HG02884 (cell line): ENCODE data around the gene OR2A25.
A peak's percentile ranks its signal among the peaks of the same experiment; 100 is the strongest.
"Not testable (repeated sequence)": the region's sequence is repeated elsewhere in the genome, so short reads cannot be mapped to it uniquely, and the experiment has no call there.

Source experiments
- ATAC-seq: cut with Tn5 transposase; IDR thresholded peaks from one replicate; pipeline ENCODE4 v1.9.1; 2021; ENCODE audit warnings: mild to moderate bottlenecking, moderate library complexity; ENCODE audit not compliant: unreplicated experiment

The OR2A25 gene

DNA sequence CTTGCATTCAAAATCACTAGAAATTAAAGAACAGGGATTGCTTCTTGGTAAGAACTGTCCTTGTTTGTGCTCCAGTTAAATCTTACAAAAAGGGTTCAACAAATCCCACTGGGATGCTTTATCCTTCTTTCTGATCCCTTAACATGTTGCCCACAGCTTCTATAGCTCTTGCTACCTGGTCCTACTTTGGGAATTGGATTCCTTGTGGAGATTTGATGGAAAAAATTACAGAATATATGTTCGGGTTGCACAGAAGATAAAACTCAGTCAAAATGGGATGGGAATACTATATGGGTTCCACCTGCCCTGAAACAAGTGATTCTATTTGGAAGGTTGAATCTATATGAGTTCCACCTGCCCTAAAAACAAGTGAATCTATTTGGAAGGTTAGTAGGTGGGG, at the start of gene OR2A25:
TSS of gene OR2A25 (plus strand) at position 301 of the 400 bp plus-strand sequence. CDS start 4,409 bp downstream, outside the sequence.
- ATAC-seq = no peak

DNA sequence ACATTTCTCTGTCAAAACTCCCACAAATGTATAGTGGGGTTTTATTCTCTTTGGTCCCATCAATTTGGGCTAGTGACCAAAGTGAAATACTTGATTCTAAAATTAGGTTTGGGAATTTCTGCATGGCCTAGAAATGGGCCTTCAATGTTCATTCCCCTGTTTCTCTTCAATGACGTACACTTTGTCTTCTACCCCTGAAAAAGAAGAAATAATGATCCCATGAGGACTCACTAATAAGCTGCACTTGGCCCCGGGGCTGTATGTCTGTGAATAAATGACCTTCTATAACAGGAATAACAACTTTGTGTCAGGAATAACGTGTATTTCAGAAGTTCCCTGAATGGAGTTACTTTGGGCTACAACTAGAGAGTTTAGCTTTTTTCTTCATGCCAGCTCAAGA, 49.3 kb upstream of the OR2A25 start:
- ATAC-seq = no peak

GRCh38 chr7:144022169-144022568, 47.4 kb upstream of the OR2A25 start:
- ATAC-seq = no peak

DNA sequence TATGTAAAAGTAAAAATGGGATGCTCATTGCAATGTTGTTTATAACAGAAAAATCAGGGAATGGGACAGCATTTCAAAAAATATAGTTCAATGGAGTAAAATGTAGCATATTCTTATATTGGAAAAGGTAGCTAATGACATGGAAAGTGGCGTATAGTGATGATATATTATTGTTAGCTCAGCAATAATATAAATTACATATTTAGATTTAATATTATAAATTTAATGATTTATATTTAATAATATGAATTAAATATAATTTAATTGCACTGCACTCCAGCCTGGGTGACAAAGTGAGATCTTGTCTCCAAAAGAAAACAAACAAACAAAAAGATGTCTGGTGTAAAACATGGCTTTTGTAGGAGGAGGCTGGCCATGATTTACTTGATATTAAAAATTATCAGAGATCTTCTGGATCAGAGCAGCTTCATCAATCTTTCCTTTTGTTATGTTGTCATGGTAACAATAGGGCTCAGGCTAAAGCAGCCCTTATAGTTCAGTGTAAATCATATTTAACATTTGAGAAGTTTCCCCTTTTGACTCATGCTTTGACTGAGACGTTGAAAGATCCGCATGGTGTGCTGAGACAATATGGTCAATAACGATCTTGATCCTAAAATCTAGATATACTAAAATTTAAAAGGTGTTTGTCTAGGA, 46.3 kb upstream of the OR2A25 start:
- no peak for ATAC-seq

DNA sequence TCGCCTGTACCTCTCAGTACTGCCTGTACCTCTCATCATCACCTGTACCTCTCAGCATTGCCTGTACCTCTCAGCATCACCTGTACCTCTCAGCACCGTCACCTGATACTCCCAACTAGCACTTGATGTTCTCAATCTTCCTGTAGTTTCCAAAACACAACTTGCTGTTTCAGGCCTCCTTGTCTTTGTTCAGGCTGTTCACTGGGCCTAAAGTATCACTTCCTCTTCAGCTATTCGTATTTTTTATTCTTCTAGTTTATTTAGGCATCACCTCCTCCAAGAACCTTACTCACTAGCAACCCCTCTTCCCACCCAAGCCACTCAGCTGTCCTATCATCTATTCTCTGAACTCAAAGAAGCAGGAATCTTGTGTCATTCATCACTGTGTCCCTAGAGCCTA, 45.4 kb upstream of the OR2A25 start:
- ATAC-seq = no peak

- no peak for ATAC-seq
Observed at GRCh38 chr7:144026203-144026883, 43.3 kb upstream of the OR2A25 start.

DNA sequence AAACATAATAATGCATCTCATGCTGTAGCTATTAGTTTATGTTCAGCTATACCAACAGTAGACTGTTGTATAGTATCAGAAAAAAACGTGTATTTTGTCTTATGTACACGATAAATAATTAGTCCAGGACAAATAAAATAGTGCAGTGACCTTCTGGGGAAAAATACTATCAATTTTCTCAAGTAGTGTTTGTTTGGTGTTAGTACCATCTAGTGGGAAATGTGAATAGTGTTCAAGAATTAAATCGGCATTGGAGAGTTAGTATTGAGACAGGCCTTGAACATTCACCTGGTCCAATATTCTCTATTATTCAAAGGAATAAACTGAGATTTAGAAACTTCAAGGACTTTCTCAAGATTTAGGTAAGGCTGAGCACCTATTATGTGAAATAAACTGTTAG, 42.5 kb upstream of the OR2A25 start:
- ATAC-seq = no peak

GRCh38 chr7:144027974-144028373, 41.6 kb upstream of the OR2A25 start:
- peak; percentile 59 for ATAC-seq

GRCh38 chr7:144028547-144028946, 41.1 kb upstream of the OR2A25 start:
- no peak for ATAC-seq

DNA sequence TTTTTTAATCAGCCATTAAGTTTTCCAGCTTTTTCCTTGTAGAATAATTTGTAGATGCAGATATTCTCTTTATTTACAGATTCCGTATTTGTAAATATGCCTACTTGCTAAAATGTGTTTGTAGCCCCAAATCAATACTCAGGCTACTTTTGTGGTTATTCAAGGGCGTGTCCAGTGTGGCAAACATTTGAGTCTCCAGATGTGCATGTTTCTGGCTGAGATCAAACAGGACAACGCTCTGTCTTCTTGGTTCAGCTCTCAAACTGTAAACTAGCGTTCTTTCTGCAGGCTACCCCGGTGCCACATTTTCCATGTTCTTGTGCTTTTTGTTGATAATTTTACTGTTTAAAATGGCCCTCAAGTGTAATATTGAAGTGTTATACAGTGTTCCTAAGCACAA, 37.1 kb upstream of the OR2A25 start:
- ATAC-seq = no peak

DNA sequence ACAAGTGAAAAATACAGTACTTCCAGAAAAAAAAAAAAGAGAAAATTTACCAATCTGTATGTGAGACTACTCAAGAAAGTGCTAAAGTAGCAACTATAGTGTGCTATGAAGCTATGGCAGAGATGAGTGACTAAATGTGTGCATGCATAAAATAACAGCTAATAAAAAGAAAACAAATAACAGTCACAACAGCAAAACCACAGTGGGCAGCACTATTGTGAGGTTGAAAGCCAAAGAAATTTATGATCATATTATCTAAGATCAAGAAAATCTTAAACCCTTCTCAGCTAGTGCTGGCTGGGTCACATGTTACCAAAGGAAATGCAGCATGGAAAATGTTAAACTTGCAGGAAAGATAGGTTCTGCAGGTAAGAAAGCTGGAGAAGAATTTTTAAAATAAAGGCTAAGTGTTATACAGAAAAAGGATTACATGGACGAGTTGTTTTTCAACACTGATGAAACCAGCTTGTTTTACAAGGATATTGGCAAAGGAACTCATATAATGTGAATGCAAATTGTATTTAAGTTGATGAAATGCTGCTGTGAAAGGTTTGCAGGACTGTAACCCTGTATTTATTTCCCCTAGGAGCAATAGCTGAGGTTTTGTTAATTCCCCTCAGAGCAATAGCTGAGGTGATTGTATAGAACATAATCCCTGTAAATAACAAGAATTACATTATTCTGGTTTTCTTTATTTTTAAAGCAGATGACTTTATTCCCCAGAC, 36.5 kb upstream of the OR2A25 start:
- ATAC-seq = no peak

- ATAC-seq = no peak
Observed at GRCh38 chr7:144035385-144035784, 34.2 kb upstream of the OR2A25 start.

DNA sequence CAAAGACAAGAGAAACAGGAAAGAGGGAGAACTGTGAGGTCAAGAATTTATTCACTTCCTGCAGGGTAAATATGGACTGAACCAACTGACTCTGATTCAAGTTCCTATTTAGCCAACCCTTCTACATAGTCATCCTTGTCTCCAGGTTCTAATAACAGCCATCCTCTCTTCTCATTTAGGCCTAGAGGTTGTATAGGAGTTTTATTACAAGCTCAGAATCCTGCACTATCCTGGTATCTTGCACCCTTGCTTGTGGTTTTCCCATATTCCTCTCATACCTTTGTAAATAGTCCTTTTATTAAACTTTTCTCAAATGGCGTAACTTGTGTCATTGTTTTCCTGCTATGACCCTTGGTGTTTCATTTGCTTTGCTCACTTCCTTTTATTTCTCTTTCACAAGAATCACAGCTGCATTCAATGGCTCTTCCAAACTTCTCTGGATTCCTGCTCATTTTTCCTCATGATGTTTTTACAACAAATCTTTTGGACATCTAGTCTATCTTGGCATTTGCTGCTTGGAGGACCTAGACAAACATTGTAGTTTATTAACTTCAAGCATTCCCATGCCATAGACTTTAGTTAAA, 33.2 kb upstream of the OR2A25 start:
- ATAC-seq = no peak

DNA sequence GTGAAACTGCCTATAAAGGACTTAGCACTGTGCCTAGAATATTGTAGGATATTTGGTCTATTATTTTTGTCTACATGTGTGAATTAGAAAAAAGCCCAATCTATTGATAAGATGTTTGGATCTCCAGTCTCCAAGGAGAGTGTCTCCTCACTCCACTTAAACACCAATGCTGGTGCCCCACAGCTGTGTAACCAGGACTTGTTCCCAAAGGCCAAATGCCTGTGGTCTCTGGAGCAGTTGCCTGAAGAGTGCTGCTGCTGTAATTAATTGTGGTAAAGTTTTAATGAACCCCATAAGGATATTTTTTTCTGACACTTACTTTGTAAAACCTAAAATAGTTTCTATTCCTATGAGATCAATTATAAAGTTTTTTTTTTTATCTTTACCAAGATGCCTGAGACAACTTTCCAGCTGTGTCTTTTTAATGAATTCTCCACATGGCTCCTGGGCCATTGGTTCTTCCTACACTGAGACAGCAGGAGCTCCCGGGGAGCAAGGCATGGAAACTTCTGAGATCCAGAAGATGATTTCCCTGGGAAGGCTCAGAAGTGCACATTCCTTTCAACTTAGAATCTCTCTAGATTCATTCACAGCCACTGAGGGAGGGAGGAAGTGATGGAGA, 32.1 kb upstream of the OR2A25 start:
- no peak for ATAC-seq

GRCh38 chr7:144038887-144039286, 30.7 kb upstream of the OR2A25 start:
- no peak for ATAC-seq

DNA sequence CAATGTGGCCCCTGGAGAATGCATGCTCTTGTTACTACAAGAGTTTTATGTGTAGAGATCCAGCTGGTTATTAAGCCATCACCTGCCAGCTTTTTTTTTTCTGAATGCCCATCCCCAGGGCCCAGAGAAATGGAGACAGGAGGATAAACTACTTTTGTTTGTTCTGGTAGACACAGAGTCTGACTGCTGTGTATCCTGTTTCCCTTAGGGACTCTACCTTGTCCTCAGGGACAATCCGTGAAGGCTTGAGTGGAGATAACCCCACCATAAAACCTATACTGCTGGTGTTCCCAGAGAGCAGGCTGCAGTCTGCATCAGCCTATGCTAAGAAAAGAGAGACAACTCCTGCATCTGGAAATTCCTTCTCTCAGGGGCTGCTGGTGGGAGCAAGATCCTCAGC, 21.0 kb upstream of the OR2A25 start, which contains the start of gene OR2A5:
TSS of gene OR2A5 (plus strand) at position 301 of the 400 bp plus-strand sequence. CDS start 1,454 bp downstream, outside the sequence.
- no peak for ATAC-seq

GRCh38 chr7:144049491-144049890, 20.1 kb upstream of the OR2A25 start:
- ATAC-seq = no peak

DNA sequence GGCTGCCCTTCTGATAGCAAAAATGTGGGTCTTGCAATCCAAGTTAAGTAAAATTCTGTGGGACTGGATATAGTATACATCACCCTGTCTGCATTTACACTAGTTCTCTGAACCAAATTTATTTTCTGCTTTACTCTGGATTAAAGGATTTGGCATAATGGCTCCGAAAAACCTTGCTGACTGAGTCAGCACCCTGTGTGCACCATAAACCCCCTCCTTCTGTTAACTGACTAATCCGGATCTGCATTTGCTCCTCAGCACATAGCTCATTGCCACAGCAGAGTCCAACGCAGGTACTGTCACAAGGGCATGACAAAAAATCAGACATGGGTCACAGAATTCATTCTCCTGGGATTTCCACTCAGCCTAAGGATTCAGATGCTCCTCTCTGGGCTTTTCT, 19.5 kb upstream of the OR2A25 start:
- no peak for ATAC-seq

DNA sequence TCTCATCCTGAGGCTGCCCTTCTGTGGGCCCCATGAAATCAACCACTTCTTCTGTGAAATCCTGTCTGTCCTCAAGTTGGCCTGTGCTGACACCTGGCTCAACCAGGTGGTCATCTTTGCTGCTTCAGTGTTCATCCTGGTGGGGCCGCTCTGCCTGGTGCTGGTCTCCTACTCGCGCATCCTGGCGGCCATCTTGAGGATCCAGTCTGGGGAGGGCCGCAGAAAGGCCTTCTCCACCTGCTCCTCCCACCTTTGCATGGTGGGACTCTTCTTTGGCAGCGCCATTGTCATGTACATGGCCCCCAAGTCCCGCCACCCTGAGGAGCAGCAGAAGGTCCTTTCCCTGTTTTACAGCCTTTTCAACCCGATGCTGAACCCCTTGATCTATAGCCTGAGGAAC, 18.7 kb upstream of the OR2A25 start:
- ATAC-seq = not testable (repeated sequence)

GRCh38 chr7:144057954-144058353, 11.7 kb upstream of the OR2A25 start:
- ATAC-seq = no peak

- no peak for ATAC-seq
Observed at GRCh38 chr7:144063710-144064109, 5.9 kb upstream of the OR2A25 start.
